ENCODE data around the gene MIAT. TPM values are rescaled to one million over a fixed set of nuclear protein-coding genes. Genes with fewer than 3 reads are reported as not detected.

MIAT gene
- polyA plus RNA-seq, 1 donor (not counting 4 experiments of a cell fraction or from before 2014, with no cell fraction given): 0.04 TPM

- H3K9me3 ChIP-seq (ENCODE audit: control insufficient read depth, low read depth, low read length): no peaks in the 10 kb centered on the region
- no peak overlapping the region for H3K4me3 ChIP-seq (ENCODE audit: control insufficient read depth in 2 of 3, extremely low read depth in 1 of 3, insufficient read depth in 2 of 3, low read depth in 1 of 3, low read length in 3 of 3)
- H3K27ac ChIP-seq (ENCODE audit: control insufficient read depth, insufficient read depth, low read length): no peak overlapping the region
- H3K4me2 ChIP-seq (ENCODE audit: control insufficient read depth, extremely low read depth, insufficient read depth, low read depth, low read length): no peak overlapping the region
- H3K9me1 ChIP-seq (ENCODE audit: control insufficient read depth, extremely low read depth, insufficient read depth, low read length): no peaks in the 10 kb centered on the region
- dilution Hi-C loops (cut with MboI; ENCODE audit: extremely low pct_ligation_motif_present, low sequenced_read_pairs): no loop called here
- H3K27me3 ChIP-seq (ENCODE audit: control insufficient read depth, extremely low read depth, insufficient read depth, low read length): peaks cover 26% of the 10 kb centered on the region
- TF ChIP-seq EZH2 (IDR thresholded peaks at IDR 0.05; ENCODE audit: low read length) (no peak), CTCF (optimal IDR thresholded peaks at IDR 0.05 in 1 of 3, IDR thresholded peaks at IDR 0.05 in 1 of 3, conservative IDR thresholded peaks at IDR 0.05 in 1 of 3; ENCODE audit: extremely low read depth in 1 of 3, insufficient read depth in 2 of 3, low read length in 3 of 3) (no peak)
- no peak overlapping the region for H3K9ac ChIP-seq (ENCODE audit: control insufficient read depth, extremely low read depth, insufficient read depth, low read length)
- no peaks in the 10 kb centered on the region for H4K20me1 ChIP-seq (ENCODE audit: control insufficient read depth, extremely low read depth, insufficient read depth, low read length)
- no peaks in the 10 kb centered on the region for H3K36me3 ChIP-seq (ENCODE audit: control insufficient read depth in 2 of 2, extremely low read depth in 1 of 2, insufficient read depth in 2 of 2, low read length in 2 of 2)
- peaks cover 29% of the 10 kb centered on the region for H3K4me1 ChIP-seq (ENCODE audit: control insufficient read depth, extremely low read depth, insufficient read depth, low read length)
- no peak overlapping the region for H2AFZ ChIP-seq (ENCODE audit: control insufficient read depth, low read length)
- FAIRE-seq: no peak
- DNase-seq (ENCODE audit: low read depth, low spot score): no peak
- no peaks in the 10 kb centered on the region for H3K79me2 ChIP-seq (ENCODE audit: control insufficient read depth, insufficient read depth, low read length)
Measured at GRCh38 chr22:26660961-26661578, 3.7 kb downstream of the MIAT start.

GRCh38 chr22:26662160-26662559 is 4.8 kb downstream of the MIAT start:
- H3K27me3 ChIP-seq (ENCODE audit: control insufficient read depth, extremely low read depth, insufficient read depth, low read length): peaks cover 16% of the 10 kb centered on the region
- dilution Hi-C loops (cut with MboI; ENCODE audit: extremely low pct_ligation_motif_present, low sequenced_read_pairs): no loop called here

More at GRCh38 chr22:26662160-26662559, 4.8 kb downstream of the MIAT start:
- no peaks in the 10 kb centered on the region for H4K20me1 ChIP-seq (ENCODE audit: control insufficient read depth, extremely low read depth, insufficient read depth, low read length)
- no peak for FAIRE-seq
- no peaks in the 10 kb centered on the region for H3K36me3 ChIP-seq (ENCODE audit: control insufficient read depth in 2 of 2, extremely low read depth in 1 of 2, insufficient read depth in 2 of 2, low read length in 2 of 2)
- H3K4me3 ChIP-seq (ENCODE audit: control insufficient read depth in 2 of 3, extremely low read depth in 1 of 3, insufficient read depth in 2 of 3, low read depth in 1 of 3, low read length in 3 of 3): no peak overlapping the region
- H3K9me1 ChIP-seq (ENCODE audit: control insufficient read depth, extremely low read depth, insufficient read depth, low read length): no peaks in the 10 kb centered on the region
- H3K27ac ChIP-seq (ENCODE audit: control insufficient read depth, insufficient read depth, low read length): no peak overlapping the region
- peaks cover 31% of the 10 kb centered on the region for H3K4me1 ChIP-seq (ENCODE audit: control insufficient read depth, extremely low read depth, insufficient read depth, low read length)
- no peaks in the 10 kb centered on the region for H3K9me3 ChIP-seq (ENCODE audit: control insufficient read depth, low read depth, low read length)
- H3K4me2 ChIP-seq (ENCODE audit: control insufficient read depth, extremely low read depth, insufficient read depth, low read depth, low read length): no peak overlapping the region
- H3K79me2 ChIP-seq (ENCODE audit: control insufficient read depth, insufficient read depth, low read length): no peaks in the 10 kb centered on the region
- no peak for DNase-seq (ENCODE audit: low read depth, low spot score)
- H3K9ac ChIP-seq (ENCODE audit: control insufficient read depth, extremely low read depth, insufficient read depth, low read length): no peak overlapping the region
- no peak for TF ChIP-seq CTCF (optimal IDR thresholded peaks at IDR 0.05 in 1 of 3, IDR thresholded peaks at IDR 0.05 in 1 of 3, conservative IDR thresholded peaks at IDR 0.05 in 1 of 3; ENCODE audit: extremely low read depth in 1 of 3, insufficient read depth in 2 of 3, low read length in 3 of 3)
- TF ChIP-seq EZH2 (IDR thresholded peaks at IDR 0.05; ENCODE audit: low read length): no peak
- H2AFZ ChIP-seq (ENCODE audit: control insufficient read depth, low read length): no peak overlapping the region
